Sigmoid colon (tissue), 7 donors: Measurements from ENCODE around the gene CDH22. TPM values are rescaled to one million over a fixed set of nuclear protein-coding genes. Genes with fewer than 3 reads are reported as not detected.

Experiments
- DNase-seq: peaks from one replicate; pipeline ENCODE4 v3.0.0-alpha.2; 2019
- H3K27ac ChIP-seq, 4 donors: fragments of 200-600 bp; sonication (generic); one replicate each; pipeline ENCODE4 v1.5.1; 2016 to 2019; ENCODE audit warnings: mild to moderate bottlenecking in 1 of 4
- H3K27me3 ChIP-seq, 3 donors: fragments of 200-600 bp; sonication (generic); one replicate each; pipeline ENCODE4 v1.5.1; 2019; ENCODE audit warnings: mild to moderate bottlenecking in 1 of 3
- H3K36me3 ChIP-seq, 4 donors: fragments of 200-600 bp; sonication (generic); one replicate each; pipeline ENCODE4 v1.5.1; 2016 to 2019
- H3K4me1 ChIP-seq, 4 donors: fragments of 200-600 bp; sonication (generic); one replicate each; pipeline ENCODE4 v1.5.1; 2017 to 2019
- H3K4me3 ChIP-seq, 4 donors: fragments of 200-600 bp; sonication (generic); one replicate each; pipeline ENCODE4 v1.5.1; 2017 to 2019; ENCODE audit warnings: mild to moderate bottlenecking in 2 of 4, moderate library complexity in 1 of 4
- H3K9me3 ChIP-seq, 4 donors: fragments of 200-600 bp in 3 of 4; sonication (generic) in 3 of 4; one replicate each; pipeline versions ENCODE4 v1.5.1 to v1.6.1; 2013 to 2019
- CTCF ChIP-seq, 4 experiments: fragments of 450-650 bp in 3 of 4; fragments of 200-600 bp in 1 of 4; IDR thresholded peaks; one replicate each; pipeline ENCODE4 v1.5.1; 2016 to 2019; ENCODE audit warnings: antibody characterized with exemption in 4 of 4, mild to moderate bottlenecking in 3 of 4, moderate library complexity in 2 of 4
- EP300 ChIP-seq, 4 donors: sonication (generic); formaldehyde crosslinking; IDR thresholded peaks; one replicate each; pipeline ENCODE4 v1.6.1; 2017; ENCODE audit warnings: antibody characterized with exemption in 4 of 4
- POLR2A ChIP-seq, 2 donors: fragments of 450-650 bp; IDR thresholded peaks; one replicate each; pipeline ENCODE4 v1.6.1; 2016; ENCODE audit warnings: antibody characterized with exemption in 2 of 2, mild to moderate bottlenecking in 2 of 2, moderate library complexity in 2 of 2
- POLR2AphosphoS5 ChIP-seq, 4 donors: sonication (generic); formaldehyde crosslinking; IDR thresholded peaks; one replicate each; pipeline ENCODE4 v1.6.1; 2017; ENCODE audit warnings: antibody characterized with exemption in 4 of 4
- WGBS, 2 donors: extraction: QIAGEN DNeasy Blood & Tissue Kit; methylation state at CpG; one replicate each; pipeline ENCODE4 v1.1.7; 2013; 5-methylcytosine and 5-hydroxymethylcytosine counted together
- intact Hi-C: fragments of 100-400 bp; cut with DNase I; formaldehyde crosslinking; loops from one replicate; pipeline ENCODE4 v1.15.1; 2023
- polyA plus RNA-seq, 3 donors: library from polyadenylated mRNA; stranded (reverse); fragments of 200-250 nt; gene quantifications; one replicate each; pipeline ENCODE4 v1.2.3, GENCODE V29; 2013
- total RNA-seq, 4 donors: library from RNA; depleted of rRNA; stranded (reverse); fragments of >200 nt; gene quantifications; one replicate each; pipeline ENCODE4 v1.1.0, GENCODE V29; 2016
- donor health status: healthy with polysubstance abuse.
- donor health status: Bipolar disorder and iron deficiency.
- donor health status: healthy.

Gene CDH22
- total and polyA plus RNA-seq, 7 donors, result 0.06 to 0.55 (median 0.41) TPM; not detected in 4

GRCh38 chr20:46154796-46155195 is 153.5 kb downstream of the CDH22 start:
- Histone ChIP-seq H3K36me3 (no peaks in the 10 kb centered on the region), H3K4me1 (no peaks in the 10 kb centered on the region), H3K27me3 (peaks cover 6 to 66% (median 19%) of the 10 kb centered on the region in 3 donors), H3K9me3 (no peaks in the 10 kb centered on the region), H3K4me3 (no peak overlapping the region), H3K27ac (no peak overlapping the region)
- no peak for DNase-seq
- intact Hi-C loops, result no loop called here
- TF ChIP-seq POLR2A (IDR thresholded peaks at IDR 0.05) (no peak), EP300 (IDR thresholded peaks at IDR 0.05) (no peak), POLR2AphosphoS5 (IDR thresholded peaks at IDR 0.05) (no peak), CTCF (IDR thresholded peaks at IDR 0.05) (no peak)
- WGBS, 2 donors, result 70 to 81% methylated on average over 2 of the region's 2 CpGs

- Histone ChIP-seq H3K27me3 (peaks cover 6 to 66% (median 19%) of the 10 kb centered on the region in 3 donors), H3K4me1 (no peaks in the 10 kb centered on the region), H3K4me3 (no peak overlapping the region), H3K36me3 (no peaks in the 10 kb centered on the region), H3K27ac (no peak overlapping the region), H3K9me3 (no peaks in the 10 kb centered on the region)
- no peak for DNase-seq
- 68 to 82% methylated on average over 5 of the region's 5 CpGs for WGBS, 2 donors
- intact Hi-C loops, result no loop called here
- no peak for TF ChIP-seq POLR2AphosphoS5 (IDR thresholded peaks at IDR 0.05)
- no peak for TF ChIP-seq CTCF (IDR thresholded peaks at IDR 0.05)
- TF ChIP-seq EP300 (IDR thresholded peaks at IDR 0.05), result no peak
- TF ChIP-seq POLR2A (IDR thresholded peaks at IDR 0.05), result no peak
Measured at GRCh38 chr20:46154305-46154704, 154.0 kb downstream of the CDH22 start.

DNA sequence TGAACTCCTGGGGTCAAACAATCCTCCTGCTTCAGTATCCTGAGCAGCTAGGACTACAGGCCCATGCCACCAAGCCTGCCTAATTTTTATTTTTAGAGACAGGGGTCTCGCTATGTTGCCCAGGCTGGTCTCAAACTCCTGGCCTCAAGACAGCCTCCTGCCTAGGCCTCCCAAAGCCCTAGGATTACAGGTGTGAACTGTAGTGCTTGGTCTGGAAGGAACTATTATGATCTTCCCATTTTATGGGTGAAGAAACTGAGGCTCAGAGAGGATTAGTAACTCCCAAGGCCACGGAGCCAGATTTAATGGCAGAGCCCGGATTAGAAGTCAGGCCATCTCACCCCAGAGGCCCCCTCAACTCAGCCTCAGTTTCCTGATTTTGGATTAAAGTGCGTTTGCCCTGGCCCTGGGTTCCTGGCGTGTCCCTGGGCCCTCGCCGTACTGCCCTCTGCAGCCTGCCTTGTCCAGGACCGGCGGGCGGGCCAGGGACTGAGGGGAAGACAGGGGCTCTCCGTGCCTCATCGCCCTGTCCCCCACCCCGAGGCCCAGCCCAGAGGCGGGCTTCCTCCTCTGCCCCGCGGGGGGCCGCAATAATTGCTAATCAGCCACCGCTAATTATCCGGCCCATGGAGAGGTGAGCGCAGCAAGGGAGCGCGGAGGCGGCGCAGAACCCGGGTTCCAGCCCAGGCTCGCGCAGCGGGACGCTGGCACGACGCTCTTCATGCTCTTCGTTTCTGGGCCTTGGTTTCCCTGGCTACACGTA is 155.3 kb downstream of the CDH22 start:
- intact Hi-C loops, result no loop called here
- WGBS, 2 donors, result 67 to 68% methylated on average over 33 of the region's 33 CpGs
- H3K27me3 ChIP-seq, result peaks cover 6 to 60% (median 19%) of the 10 kb centered on the region in 3 donors
- H3K9me3 ChIP-seq, result no peaks in the 10 kb centered on the region
- no peak for DNase-seq
- H3K4me3 ChIP-seq, result no peak overlapping the region
- no peaks in the 10 kb centered on the region for H3K4me1 ChIP-seq
- H3K27ac ChIP-seq, result no peak overlapping the region
- H3K36me3 ChIP-seq, result no peaks in the 10 kb centered on the region
- TF ChIP-seq POLR2AphosphoS5 (IDR thresholded peaks at IDR 0.05) (no peak), POLR2A (IDR thresholded peaks at IDR 0.05) (no peak), EP300 (IDR thresholded peaks at IDR 0.05) (no peak), CTCF (IDR thresholded peaks at IDR 0.05) (no peak)

GRCh38 chr20:46151936-46152335 is 156.4 kb downstream of the CDH22 start:
- H3K9me3 ChIP-seq, result no peaks in the 10 kb centered on the region
- 62 to 75% methylated on average over 7 of the region's 7 CpGs for WGBS, 2 donors
- no peak overlapping the region for H3K4me3 ChIP-seq
- no peaks in the 10 kb centered on the region for H3K4me1 ChIP-seq
- H3K36me3 ChIP-seq, result no peaks in the 10 kb centered on the region
- DNase-seq, result no peak
- intact Hi-C loops, result no loop called here
- H3K27me3 ChIP-seq, result peaks cover 0 to 49% (median 14%) of the 10 kb centered on the region in 3 donors
- no peak for TF ChIP-seq EP300 (IDR thresholded peaks at IDR 0.05)
- no peak for TF ChIP-seq POLR2A (IDR thresholded peaks at IDR 0.05)
- no peak for TF ChIP-seq CTCF (IDR thresholded peaks at IDR 0.05)
- no peak for TF ChIP-seq POLR2AphosphoS5 (IDR thresholded peaks at IDR 0.05)
- no peak overlapping the region for H3K27ac ChIP-seq
